HL-60/S4 treated with phorbol 12-myristate 13-acetate at 8.2 ng/mL for 4 days and 3 days (cell line): ENCODE data around the gene PRPSAP1.

Experiments used
- in situ Hi-C: fragments of 300-500 bp; cut with MboI; formaldehyde crosslinking; loops from 2 replicates; pipeline ENCODE4 v1.15.0; 2022; ENCODE audit warnings: low sequenced_read_pairs

The PRPSAP1 gene

DNA sequence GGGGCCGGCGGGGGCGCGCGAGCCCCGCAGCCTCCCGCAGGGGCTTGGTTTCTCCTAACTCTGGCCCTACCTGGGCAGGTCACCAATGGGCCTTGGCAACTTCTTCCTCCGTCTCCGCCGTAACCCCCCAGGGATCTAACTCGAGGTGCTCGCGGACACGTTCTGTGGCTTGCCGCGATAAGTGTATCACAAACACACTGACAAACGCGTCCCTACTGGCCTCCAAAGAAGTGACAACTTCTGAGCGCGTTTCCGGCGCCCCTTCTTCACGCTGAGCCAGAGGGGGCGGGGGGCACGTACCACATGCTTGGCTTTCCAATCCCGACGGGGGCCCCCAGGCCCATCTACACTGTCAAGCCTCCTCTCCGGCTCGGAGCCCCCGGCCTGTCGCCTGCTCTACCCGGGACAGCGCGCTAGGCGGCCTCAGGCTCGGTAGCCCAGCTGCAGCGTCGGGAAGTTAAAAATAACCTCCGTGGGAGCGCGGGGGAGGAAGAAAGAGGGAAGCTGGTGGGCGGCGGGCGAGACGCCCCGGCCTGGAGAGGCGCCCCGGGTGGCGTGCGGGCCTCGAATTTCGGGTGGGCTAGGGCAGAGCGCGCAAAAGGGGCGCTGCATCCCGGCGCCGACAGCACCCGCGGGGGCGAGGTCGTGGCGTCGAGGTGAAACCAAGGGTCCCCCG, 30.0 kb upstream of the PRPSAP1 start:
- in situ Hi-C loops: no loop called here

DNA sequence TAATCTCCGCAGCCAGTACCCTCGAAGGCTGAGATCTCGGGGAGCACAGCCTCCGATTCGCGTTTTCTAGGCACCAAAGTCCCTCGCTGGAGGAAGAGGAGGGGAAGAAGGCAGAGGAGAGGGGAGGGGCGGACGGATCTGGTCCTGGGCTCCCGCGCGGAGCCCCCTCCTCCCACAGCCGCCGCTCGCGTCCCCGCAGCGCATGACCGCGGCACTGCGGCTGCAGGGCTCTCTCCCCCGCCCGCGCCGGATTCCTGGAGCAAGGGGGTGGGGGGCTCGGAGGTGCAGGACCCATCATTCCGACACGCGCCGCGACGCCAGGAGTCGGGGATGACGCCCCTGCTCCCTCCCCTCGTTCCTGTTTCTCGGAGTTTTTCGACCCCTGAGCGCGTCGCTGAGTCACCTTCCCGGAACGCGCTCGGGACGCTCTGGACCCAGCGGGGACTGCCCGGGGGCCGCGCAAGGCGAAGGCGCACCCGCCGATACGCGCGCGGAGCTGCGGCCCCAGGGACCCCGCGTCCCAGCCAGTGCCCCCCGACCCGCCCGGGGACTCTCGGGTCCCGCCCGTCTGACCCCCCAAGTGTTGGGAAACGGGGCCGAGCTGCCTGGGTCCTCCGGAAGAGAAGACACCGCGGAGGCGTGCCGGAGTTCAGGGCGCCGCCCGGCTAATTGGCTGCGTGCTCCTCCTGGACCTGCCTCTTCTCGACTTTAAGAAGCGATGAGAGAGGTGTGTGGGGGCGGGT, 29.3 kb upstream of the PRPSAP1 start:
- in situ Hi-C loops: no loop called here

DNA sequence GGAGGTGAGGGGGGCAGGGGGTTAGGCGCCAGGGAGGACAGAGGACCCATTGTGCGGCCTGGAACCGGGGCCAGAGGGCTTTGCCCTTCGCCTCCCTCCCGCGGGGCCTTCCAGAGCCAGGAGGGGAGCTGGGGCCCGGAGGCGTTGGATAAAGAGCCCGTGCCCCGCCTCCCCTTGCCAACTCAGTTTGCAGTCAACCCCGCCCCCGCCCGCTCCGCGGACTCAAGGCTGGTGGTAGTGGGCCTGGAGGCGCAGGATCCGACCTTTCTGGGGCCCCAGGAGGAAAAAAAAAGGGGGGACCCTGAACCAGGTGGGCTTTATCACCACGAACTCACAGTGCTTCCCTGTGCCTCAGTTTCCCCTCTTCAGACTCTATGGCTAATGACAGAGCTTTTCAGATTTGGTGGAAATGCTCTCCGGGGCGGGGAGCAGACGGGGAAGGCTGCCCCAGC, 28.7 kb upstream of the PRPSAP1 start:
- in situ Hi-C loops: no loop called here

GRCh38 chr17:76381633-76382350, 28.1 kb upstream of the PRPSAP1 start:
- in situ Hi-C loops: no loop called here

DNA sequence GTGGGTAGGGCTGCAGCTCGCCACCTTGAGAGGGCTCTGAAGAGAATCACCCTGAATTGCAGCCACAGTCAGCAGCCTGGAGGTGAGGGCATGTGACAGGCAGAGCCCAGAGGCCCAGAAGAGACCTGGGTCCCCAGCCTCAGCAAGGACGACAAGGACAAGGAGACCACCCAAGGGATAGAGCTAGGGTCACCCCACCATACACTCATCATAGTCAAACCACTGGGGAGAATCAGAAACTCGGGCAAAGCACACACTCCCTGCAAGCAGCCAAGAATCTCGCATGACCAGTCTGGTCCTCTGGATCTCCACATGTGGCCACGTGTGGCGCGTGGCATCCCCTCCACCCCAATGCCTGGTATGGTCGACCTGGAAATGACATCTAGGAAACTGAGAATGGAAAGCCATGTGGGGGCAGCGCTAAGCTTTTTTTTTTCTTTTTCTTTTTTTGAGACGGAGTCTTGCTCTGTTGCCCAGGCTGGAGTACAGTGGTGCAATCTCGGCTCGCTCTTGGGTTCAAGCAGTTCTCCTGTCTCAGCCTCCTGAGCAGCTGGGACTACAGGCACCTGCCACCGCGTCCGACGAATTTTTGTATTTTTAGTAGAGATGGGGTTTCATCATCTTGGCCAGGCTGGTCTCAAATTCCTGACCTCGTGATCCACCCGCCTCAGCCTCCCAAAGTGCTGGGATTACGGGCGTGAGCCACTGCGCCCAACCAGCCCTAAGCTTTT, 26.1 kb upstream of the PRPSAP1 start:
- in situ Hi-C loops: no loop called here

- in situ Hi-C loops: no loop called here
Observed at GRCh38 chr17:76379275-76379641, 25.5 kb upstream of the PRPSAP1 start.

DNA sequence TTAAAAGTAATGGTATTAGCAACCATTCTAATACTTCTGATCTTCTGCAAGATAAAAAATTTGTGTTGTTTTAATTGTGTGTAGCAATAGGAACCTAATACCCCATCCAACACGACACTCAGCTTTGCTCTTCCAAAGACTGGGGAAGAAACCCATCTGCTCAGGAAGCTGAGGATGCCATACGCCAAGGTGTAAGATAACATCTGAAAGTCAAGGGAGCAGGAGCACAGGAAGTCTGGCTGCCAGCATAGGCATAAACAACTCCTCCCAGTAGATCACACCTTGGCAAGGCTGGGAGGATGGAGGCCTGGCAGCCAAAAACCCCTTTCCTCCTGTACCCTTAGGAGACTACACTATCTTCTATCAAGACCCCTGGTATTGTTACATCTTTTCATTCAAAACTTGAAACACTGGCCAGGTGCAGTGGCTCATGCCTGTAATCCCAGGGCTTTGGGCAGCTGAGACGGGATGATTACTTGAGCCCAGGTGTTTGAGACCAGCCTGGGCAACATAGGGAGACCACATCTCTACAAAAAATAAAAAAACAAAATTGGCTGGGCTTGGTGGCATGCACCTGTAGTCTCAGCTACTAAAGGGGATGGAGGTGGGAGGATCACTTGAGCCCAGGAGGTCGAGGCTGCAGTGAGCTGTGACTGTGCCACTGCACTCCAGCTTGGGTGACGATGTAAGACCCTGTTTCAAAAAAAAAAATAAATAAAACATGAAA, 25.0 kb upstream of the PRPSAP1 start:
- in situ Hi-C loops: no loop called here

DNA sequence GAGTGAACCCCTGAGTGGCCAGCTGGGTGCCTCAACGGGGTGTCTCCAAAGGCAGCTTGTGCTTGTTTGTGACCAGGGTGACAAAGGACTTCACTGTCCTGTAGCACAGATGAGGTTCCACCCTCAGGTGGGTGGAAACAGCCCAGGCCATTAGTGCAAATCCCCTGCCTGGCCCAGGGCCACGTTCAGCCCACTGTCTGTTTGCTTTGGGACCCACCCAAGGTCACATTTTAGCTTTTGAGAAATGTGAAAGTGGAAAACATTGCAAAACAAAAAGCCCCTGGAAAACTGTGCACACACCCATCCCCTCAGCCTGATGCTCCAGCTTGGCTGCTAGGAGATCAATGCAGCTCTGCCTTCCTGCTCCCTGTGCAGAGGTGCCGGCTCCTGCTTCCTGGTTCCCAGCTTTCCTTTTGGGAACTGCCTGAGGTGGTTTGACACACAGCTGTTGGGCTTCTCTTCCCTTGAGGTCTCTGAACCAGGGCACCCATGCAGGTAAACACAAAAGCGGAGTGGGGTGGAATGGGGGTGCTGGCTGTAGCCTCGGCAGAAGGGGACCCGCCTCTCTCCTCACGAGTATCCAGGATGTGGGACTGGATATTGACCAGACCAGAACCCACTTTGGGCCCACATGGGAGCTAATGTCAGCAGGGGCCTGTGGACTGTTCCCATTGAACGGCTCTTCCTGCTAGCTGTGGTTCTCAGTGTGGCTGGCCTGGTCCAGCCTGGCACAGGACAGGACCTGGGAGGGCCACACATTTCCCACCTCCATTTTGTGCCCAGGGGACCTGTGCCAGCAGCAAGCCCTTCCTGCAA, 22.8 kb upstream of the PRPSAP1 start:
- in situ Hi-C loops: no loop called here

DNA sequence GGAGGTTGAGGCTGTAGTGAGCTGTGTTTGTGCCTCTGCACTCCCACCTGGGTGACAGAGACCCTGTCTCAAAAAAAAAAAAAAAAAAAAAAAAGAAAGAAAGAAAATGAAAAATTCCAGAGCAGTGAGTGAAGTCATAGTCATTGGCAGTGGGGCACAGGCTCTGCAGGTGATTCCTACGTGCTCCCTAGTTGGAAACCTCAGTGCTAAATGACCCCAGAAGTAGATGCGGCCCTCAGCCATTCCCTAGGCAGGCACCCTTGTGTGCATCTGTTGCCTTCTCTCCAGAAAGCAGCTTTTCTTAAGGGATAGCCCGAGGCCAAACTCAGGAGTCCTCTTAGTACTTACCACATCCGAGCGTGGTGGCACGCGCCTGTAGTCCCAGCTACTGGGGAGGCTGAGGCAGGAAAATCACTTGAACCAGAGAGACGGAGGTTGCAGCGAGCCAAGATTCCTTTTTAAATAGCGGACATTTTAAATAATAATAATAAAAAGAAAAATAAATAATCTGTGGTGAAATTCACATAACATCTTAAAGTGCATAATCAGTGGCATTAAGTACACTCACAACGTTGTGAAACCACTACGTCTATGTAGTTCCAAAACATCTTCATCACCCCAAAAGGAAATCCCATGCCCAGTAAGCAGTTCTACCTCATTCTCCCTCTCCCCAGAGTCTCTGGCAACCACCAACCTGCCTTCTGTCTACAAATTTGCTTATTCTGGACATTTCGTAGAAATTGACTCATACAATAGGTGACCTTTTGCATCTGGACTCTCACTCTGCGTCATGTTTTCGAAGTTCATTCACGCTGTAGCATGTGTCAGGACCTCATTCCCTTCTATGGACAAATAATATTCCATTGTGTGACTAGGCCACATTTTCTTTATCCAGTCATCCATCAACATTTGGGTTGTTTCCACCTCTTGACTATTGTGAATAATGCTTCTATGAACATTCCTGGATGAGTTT, 18.2 kb upstream of the PRPSAP1 start:
- in situ Hi-C loops: no loop called here

GRCh38 chr17:76370261-76370993, 16.7 kb upstream of the PRPSAP1 start:
- in situ Hi-C loops: no loop called here

DNA sequence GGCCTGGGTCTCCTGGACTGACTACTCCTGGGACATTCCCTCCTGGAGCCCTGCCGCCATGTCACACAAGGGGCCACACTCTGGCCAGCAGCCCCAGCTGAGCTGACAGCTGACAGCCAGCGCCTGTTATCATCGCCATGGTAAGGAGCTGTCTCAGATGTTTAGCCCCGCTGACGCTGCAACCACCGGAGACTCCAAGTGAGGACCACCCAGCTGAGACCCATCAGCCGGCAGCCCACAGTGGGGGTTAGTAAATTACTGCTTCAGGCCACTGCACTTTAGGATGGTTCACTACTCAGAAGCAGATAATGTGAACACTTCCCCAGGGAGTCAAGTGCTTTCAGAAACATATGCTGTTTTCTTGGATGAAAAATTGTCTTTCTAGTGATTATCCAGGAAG, 16.1 kb upstream of the PRPSAP1 start:
- in situ Hi-C loops: no loop called here

DNA sequence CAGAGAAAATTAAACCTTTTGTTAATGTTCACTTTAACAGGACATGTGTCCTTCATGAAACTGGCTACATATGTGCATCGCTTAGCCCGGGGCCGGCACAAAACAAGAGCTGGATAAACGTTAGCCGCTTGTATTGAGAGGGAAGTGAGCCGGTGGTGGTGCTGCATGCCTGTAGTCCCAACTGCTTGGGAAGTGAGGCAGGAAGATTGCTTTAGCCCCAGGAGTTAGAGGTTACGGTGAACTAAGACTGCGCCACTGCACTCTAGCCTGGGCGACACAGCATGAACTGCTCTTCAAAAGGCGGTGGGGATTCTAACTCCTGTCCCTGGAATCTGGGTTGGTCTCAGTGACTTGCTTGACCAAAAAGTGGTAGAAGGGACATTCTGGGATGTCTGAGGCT, 15.7 kb upstream of the PRPSAP1 start:
- in situ Hi-C loops: no loop called here

- in situ Hi-C loops: no loop called here
Observed at GRCh38 chr17:76368545-76368944, 14.8 kb upstream of the PRPSAP1 start.

- in situ Hi-C loops: no loop called here
Observed at GRCh38 chr17:76367642-76368041, 13.9 kb upstream of the PRPSAP1 start.

- in situ Hi-C loops: no loop called here
Observed at GRCh38 chr17:76366247-76366646, 12.5 kb upstream of the PRPSAP1 start.

GRCh38 chr17:76365256-76365903, 11.7 kb upstream of the PRPSAP1 start:
- in situ Hi-C loops: no loop called here

- in situ Hi-C loops: no loop called here
Observed at GRCh38 chr17:76363107-76363842, 9.6 kb upstream of the PRPSAP1 start.
